Measurements from ENCODE around the gene F11R. TPM values are rescaled to one million over a fixed set of nuclear protein-coding genes. Genes with fewer than 3 reads are reported as not detected.
"Not testable (repeated sequence)": the region's sequence is repeated elsewhere in the genome, so short reads cannot be mapped to it uniquely, and the experiment has no call there.

The F11R gene
- total RNA-seq, 4 donors from 2014 or later, result 22.6 to 45.3 (median 26.6) TPM

DNA sequence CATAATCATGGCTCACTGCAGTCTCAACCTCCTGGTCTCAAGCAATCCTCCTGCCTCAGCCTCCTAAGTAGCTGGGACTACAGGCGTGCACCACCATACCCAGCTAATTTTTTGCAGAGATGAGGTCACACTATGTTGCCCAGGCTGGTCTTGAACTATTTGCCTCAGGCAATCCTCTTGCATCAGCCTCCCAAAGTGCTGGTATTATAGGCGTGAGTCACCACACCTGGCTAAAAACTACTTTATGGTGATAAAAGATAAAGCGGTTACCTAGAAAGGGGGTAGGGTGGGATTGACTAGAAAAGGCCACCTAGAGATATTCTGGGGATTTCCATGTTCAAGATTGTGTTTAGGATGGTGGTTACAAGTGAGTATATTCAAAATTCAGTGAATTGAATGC, 12.8 kb upstream of the F11R start:
- TF ChIP-seq, protein P1, sequence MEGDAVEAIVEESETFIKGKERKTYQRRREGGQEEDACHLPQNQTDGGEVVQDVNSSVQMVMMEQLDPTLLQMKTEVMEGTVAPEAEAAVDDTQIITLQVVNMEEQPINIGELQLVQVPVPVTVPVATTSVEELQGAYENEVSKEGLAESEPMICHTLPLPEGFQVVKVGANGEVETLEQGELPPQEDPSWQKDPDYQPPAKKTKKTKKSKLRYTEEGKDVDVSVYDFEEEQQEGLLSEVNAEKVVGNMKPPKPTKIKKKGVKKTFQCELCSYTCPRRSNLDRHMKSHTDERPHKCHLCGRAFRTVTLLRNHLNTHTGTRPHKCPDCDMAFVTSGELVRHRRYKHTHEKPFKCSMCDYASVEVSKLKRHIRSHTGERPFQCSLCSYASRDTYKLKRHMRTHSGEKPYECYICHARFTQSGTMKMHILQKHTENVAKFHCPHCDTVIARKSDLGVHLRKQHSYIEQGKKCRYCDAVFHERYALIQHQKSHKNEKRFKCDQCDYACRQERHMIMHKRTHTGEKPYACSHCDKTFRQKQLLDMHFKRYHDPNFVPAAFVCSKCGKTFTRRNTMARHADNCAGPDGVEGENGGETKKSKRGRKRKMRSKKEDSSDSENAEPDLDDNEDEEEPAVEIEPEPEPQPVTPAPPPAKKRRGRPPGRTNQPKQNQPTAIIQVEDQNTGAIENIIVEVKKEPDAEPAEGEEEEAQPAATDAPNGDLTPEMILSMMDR (IDR thresholded peaks at IDR 0.05), result no peak
- no peak for TF ChIP-seq POLR2A (IDR thresholded peaks at IDR 0.05)
- Histone ChIP-seq H3K27ac (no peak overlapping the region), H3K36me3 (no peaks in the 10 kb centered on the region), H3K4me1 (no peaks in the 10 kb centered on the region), H3K4me3 (no peak overlapping the region), H3K9me3 (no peaks in the 10 kb centered on the region), H3K27me3 (no peaks in the 10 kb centered on the region)
- no peak for DNase-seq
- intact Hi-C loops (cut with DNase I; ENCODE audit: low total_unique reads), result no loop called here

DNA sequence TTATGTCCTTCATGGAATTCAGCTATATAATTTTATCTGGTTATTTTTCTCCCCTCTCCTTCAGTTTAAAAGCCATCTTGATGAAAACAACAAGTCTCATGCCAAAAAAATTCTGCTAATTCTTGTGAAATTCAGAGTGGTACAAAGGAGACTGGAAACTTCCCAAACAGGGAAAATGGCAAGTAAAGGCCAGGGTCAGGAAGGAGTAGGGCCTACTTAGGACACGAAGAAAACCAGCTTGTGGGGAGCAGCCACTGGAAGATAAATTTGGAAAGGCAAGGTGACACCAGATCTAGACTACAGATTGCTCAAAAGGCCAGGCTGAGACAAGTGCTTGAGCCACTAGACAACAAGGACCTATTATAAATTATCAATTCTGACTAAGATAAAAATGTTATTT, 11.5 kb upstream of the F11R start:
- H3K4me1 ChIP-seq, result no peaks in the 10 kb centered on the region
- TF ChIP-seq POLR2A (IDR thresholded peaks at IDR 0.05), result no peak
- TF ChIP-seq, protein P1 (IDR thresholded peaks at IDR 0.05), result no peak
- DNase-seq, result no peak
- no peaks in the 10 kb centered on the region for H3K27me3 ChIP-seq
- intact Hi-C loops (cut with DNase I; ENCODE audit: low total_unique reads), result no loop called here
- no peak overlapping the region for H3K4me3 ChIP-seq
- no peaks in the 10 kb centered on the region for H3K36me3 ChIP-seq
- H3K9me3 ChIP-seq, result no peaks in the 10 kb centered on the region
- H3K27ac ChIP-seq, result no peak overlapping the region

DNA sequence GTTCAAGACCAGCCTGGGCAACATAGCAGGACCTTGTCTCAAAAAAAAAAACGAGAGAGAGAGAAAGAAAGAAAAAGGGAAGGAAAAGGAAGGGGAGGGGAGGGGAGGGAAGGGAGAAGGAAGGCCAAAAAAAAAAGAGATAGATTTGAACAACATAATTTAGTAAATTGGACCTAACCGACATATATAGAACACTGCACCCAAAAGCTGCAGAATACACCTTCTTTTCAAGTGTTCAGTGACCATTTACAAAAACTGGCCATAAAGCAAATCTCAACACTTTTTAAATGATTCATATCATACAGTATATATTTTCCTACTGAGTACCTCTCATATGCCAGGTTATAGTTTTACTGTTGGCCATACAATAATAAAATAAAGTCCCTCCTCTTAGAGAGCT, 10.9 kb upstream of the F11R start:
- TF ChIP-seq POLR2A (IDR thresholded peaks at IDR 0.05), result no peak
- TF ChIP-seq, protein P1 (IDR thresholded peaks at IDR 0.05), result no peak
- Histone ChIP-seq H3K36me3 (no peaks in the 10 kb centered on the region), H3K9me3 (no peaks in the 10 kb centered on the region), H3K4me3 (no peak overlapping the region), H3K27ac (no peak overlapping the region), H3K4me1 (no peaks in the 10 kb centered on the region), H3K27me3 (no peaks in the 10 kb centered on the region)
- intact Hi-C loops (cut with DNase I; ENCODE audit: low total_unique reads), result no loop called here
- no peak for DNase-seq

DNA sequence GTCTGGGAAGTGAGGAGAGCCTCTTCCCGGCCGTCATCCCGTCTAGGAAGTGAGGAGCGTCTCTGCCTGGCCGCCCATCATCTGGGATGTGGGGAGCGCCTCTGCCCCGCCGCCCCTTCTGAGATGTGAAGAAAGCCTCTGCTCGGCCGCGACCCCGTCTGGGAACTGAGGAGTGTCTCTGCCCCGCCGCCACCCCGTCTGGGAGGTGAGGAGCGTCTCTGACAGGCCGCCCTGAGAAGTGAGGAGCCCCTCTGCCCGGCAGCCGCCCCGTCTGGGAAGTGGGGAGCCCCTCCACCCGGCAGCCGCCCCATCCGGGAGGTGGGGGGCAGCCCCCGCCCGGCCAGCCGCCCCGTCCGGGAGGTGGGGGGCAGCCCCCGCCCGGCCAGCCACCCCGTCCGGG, 8.5 kb upstream of the F11R start:
- H3K27ac ChIP-seq; H3K4me3 ChIP-seq; H3K9me3 ChIP-seq; H3K27me3 ChIP-seq; H3K36me3 ChIP-seq; DNase-seq; H3K4me1 ChIP-seq; intact Hi-C loops (cut with DNase I; ENCODE audit: low total_unique reads): not testable (repeated sequence)

DNA sequence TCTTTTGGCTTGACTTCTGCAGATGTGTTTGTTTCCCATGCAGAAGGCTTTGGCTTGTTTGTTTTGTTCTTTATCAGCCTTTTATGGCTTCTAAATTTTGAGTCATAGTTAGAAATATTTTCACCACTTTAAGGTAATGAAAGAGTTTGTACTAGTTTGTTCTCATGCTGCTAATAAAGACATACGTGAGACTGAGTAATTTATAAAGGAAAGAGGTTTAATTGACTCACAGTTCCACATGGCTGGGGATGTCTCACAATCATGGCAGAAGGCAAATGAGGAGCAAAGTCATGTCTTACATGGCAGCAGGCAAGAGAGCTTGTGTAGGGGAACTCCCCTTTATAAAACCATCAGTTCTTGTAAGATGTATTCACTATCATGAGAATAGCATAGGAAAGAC, 6.0 kb upstream of the F11R start:
- H3K36me3 ChIP-seq; H3K9me3 ChIP-seq; H3K27ac ChIP-seq; H3K27me3 ChIP-seq; H3K4me3 ChIP-seq; intact Hi-C loops (cut with DNase I; ENCODE audit: low total_unique reads); DNase-seq; H3K4me1 ChIP-seq: not testable (repeated sequence)

DNA sequence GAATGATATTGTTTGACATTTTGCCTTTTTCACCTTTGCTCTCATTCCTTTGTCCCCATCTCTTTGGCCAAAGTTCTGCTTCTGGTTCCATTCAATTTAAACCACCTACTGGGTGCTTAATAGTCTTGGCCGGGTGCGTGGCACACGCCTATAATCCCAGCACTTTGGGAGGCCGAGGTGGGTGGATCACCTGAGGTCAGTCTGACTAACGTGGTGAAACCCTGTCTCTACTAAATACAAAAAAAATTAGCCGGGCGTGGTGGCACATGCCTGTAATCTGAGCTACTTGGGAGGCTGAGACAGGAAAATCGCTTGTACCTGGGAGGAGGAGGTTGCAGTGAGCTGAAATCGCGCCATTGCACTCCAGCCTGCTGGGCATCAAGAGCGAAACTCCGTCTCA, 1.5 kb upstream of the F11R start:
- intact Hi-C loops (cut with DNase I; ENCODE audit: low total_unique reads); H3K9me3 ChIP-seq; H3K27me3 ChIP-seq; DNase-seq; H3K36me3 ChIP-seq; H3K4me1 ChIP-seq; H3K27ac ChIP-seq; H3K4me3 ChIP-seq: not testable (repeated sequence)

DNA sequence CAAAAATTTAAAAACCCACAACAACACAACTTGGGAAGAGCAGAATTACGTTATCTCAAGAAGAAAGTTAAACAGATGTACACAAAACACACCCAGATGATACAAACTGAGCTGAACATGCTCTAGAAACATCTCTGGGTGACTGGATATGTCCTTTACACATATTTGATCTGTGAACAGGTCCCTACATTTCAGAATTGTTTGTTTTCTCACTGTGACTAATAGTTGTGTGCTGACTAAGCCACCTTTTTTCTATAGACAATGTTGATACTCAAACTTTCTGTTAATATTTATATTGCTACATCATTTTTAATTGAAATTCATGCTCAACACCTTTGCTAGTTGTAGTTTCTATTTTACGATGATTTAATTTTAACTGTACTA, 1.0 kb upstream of the F11R start:
- H3K9me3 ChIP-seq, result no peaks in the 10 kb centered on the region
- H3K27ac ChIP-seq, result no peak overlapping the region
- DNase-seq, result no peak
- H3K36me3 ChIP-seq, result no peaks in the 10 kb centered on the region
- peaks cover 0 to 4% of the 10 kb centered on the region in 2 donors for H3K4me1 ChIP-seq
- no peak overlapping the region for H3K4me3 ChIP-seq
- intact Hi-C loops (cut with DNase I; ENCODE audit: low total_unique reads), result no loop called here
- TF ChIP-seq, protein P1 (IDR thresholded peaks at IDR 0.05), result no peak
- TF ChIP-seq POLR2A (IDR thresholded peaks at IDR 0.05), result no peak
- H3K27me3 ChIP-seq, result peaks cover 0 to 5% of the 10 kb centered on the region in 2 donors

Data from uterus (tissue), 4 donors.